HCT116 (cell line): ENCODE results near the gene PCDH9. TPM values are rescaled to one million over a fixed set of nuclear protein-coding genes. Genes with fewer than 3 reads are reported as not detected.

Source experiments
- ATAC-seq: fragments of 200-7000 bp; cut with Tn5 transposase; 2 replicates; pipeline ENCODE4 v1.9.1; 2020; ENCODE audit warnings: mild to moderate bottlenecking, moderate library complexity
- BruUV-seq: library from RNA; stranded (reverse); fragments of 400-500 nt; replicated peaks from 2 replicates; lab custom pipeline; 2021; lab: Mats Ljungman, UMichigan
- CTCF ChIA-PET: fragments of 300-600 bp; sonication (Branson Sonifier 250); formaldehyde crosslinking; loops from one replicate; lab custom pipeline; 2021; ENCODE audit warnings: antibody characterized with exemption; lab: Charles Lee
- POLR2A ChIA-PET: fragments of 300-600, 350-600 bp; sonication (Branson Sonifier 250); formaldehyde crosslinking; loops from one replicate; lab custom pipeline; 2021; ENCODE audit warnings: antibody characterized with exemption; lab: Charles Lee
- RAD21 ChIA-PET, 2 experiments: fragments of 300-600 bp; sonication (Branson Sonifier 250); formaldehyde crosslinking; loops; one replicate each; lab custom pipeline; 2023; ENCODE audit warnings: low total read pairs in 2 of 2; ENCODE audit not compliant: uncharacterized antibody in 2 of 2, unreplicated experiment in 2 of 2, low non-redundant PET in 1 of 2; lab: Charles Lee
- DNase-seq: peaks from one replicate; pipeline ENCODE4 v3.0.0-alpha.2; 2010; ENCODE audit warnings: low read depth, low spot score
- H2AFZ ChIP-seq: fragments of 200-600 bp; shearing (Covaris generic), sonication (generic); 2 replicates; pipeline ENCODE4 v1.6.1; 2017; ENCODE audit warnings: low read depth, mixed run types, mixed read lengths, antibody characterized with exemption, low read length; ENCODE audit not compliant: poor library complexity, severe bottlenecking
- H3K27ac ChIP-seq: 2 replicates; pipeline ENCODE4 v1.5.1; 2012; ENCODE audit warnings: low read depth, low read length
- H3K27me3 ChIP-seq: fragments of 200-600 bp; sonication (generic); 2 replicates; pipeline ENCODE4 v1.6.1; 2016; ENCODE audit warnings: mixed run types, low read length, mixed read lengths; ENCODE audit not compliant: insufficient read depth
- H3K36me3 ChIP-seq, 2 experiments: fragments of 200-500 bp in 1 of 2; fragments of 200-600 bp in 1 of 2; sonication (Bioruptor generic) in 1 of 2; sonication (generic) in 1 of 2; 2 replicates each; pipeline versions ENCODE4 v1.5.1 to v1.6.1; 2014 to 2016; ENCODE audit warnings: low read length in 2 of 2, inconsistent platforms in 1 of 2, mixed read lengths in 1 of 2, mixed run types in 1 of 2; ENCODE audit not compliant: insufficient read depth in 2 of 2, control insufficient read depth in 1 of 2
- H3K4me1 ChIP-seq, 2 experiments: fragments of 200-600 bp in 1 of 2; sonication (generic) in 1 of 2; 2 replicates each; pipeline versions ENCODE4 v1.5.1 to v1.6.1; 2012 to 2017; ENCODE audit warnings: low read length in 2 of 2, inconsistent platforms in 1 of 2, mild to moderate bottlenecking in 1 of 2, mixed read lengths in 1 of 2, mixed run types in 1 of 2, moderate library complexity in 1 of 2; ENCODE audit not compliant: insufficient read depth in 2 of 2, control insufficient read depth in 1 of 2
- H3K4me2 ChIP-seq: fragments of 200-600 bp; sonication (generic); 2 replicates; pipeline ENCODE4 v1.6.1; 2017; ENCODE audit warnings: mixed run types, low read length, mixed read lengths
- H3K4me3 ChIP-seq, 2 experiments: fragments of 200-600 bp in 1 of 2; sonication (generic) in 1 of 2; replicated peaks in 1 of 2; 2 replicates each; pipeline ENCODE4 v1.5.1; 2011 to 2016; ENCODE audit warnings: low read length in 2 of 2, control low read depth in 1 of 2, low read depth in 1 of 2, mild to moderate bottlenecking in 1 of 2, mixed read lengths in 1 of 2, mixed run types in 1 of 2
- H3K79me2 ChIP-seq: fragments of 200-600 bp; sonication (generic); 2 replicates; pipeline ENCODE4 v1.6.1; 2017; ENCODE audit warnings: mild to moderate bottlenecking, mixed run types, low read length, moderate library complexity, mixed read lengths; ENCODE audit not compliant: insufficient read depth
- H3K9ac ChIP-seq: fragments of 200-600 bp; sonication (generic); 2 replicates; pipeline ENCODE4 v1.6.1; 2016; ENCODE audit warnings: low read length, mixed read lengths
- H3K9me2 ChIP-seq: fragments of 200-600 bp; sonication (generic), shearing (Covaris generic); 2 replicates; pipeline ENCODE4 v1.6.1; 2017; ENCODE audit warnings: mixed run types, mild to moderate bottlenecking, moderate library complexity; ENCODE audit not compliant: insufficient read depth
- H3K9me3 ChIP-seq, 2 experiments: fragments of 200-500 bp in 1 of 2; fragments of 200-600 bp in 1 of 2; sonication (Bioruptor generic) in 1 of 2; sonication (generic) in 1 of 2; 2 replicates each; pipeline ENCODE4 v1.6.1; 2014 to 2017; ENCODE audit warnings: low read length in 2 of 2, mixed read lengths in 2 of 2, inconsistent platforms in 1 of 2, low read depth in 1 of 2, mild to moderate bottlenecking in 1 of 2, mixed run types in 1 of 2, moderate library complexity in 1 of 2; ENCODE audit not compliant: control insufficient read depth in 1 of 2, insufficient read depth in 1 of 2
- H4K20me1 ChIP-seq: fragments of 200-600 bp; sonication (generic), shearing (Covaris generic); 2 replicates; pipeline ENCODE4 v1.6.1; 2017; ENCODE audit warnings: mixed run types, mild to moderate bottlenecking, moderate library complexity; ENCODE audit not compliant: insufficient read depth
- ATF3 ChIP-seq: IDR thresholded peaks from 2 replicates; pipeline ENCODE4 v1.6.1; 2012
- CEBPB ChIP-seq: IDR thresholded peaks from 2 replicates; pipeline ENCODE4 v1.6.1; 2012; ENCODE audit warnings: low read depth
- CTCF ChIP-seq, 3 experiments: fragments of 200-600 bp in 1 of 3; sonication (generic) in 1 of 3; IDR thresholded peaks in 2 of 3; conservative IDR thresholded peaks in 1 of 3; 2 replicates each; pipeline ENCODE4 v1.5.1; 2012 to 2017; ENCODE audit warnings: low read depth in 2 of 3, low read length in 2 of 3, antibody characterized with exemption in 1 of 3, borderline replicate concordance in 1 of 3, control low read depth in 1 of 3, mild to moderate bottlenecking in 1 of 3, mixed read lengths in 1 of 3, mixed run types in 1 of 3, moderate library complexity in 1 of 3; ENCODE audit not compliant: insufficient read depth in 1 of 3
- ELF1 ChIP-seq: IDR thresholded peaks from 2 replicates; pipeline ENCODE4 v1.6.1; 2012; ENCODE audit warnings: low read depth, borderline replicate concordance
- JUND ChIP-seq: IDR thresholded peaks from 2 replicates; pipeline ENCODE4 v1.6.1; 2012
- MAX ChIP-seq: IDR thresholded peaks from 2 replicates; pipeline ENCODE4 v1.6.1; 2012
- REST ChIP-seq: IDR thresholded peaks from 2 replicates; pipeline ENCODE4 v1.6.1; 2012; ENCODE audit warnings: low read depth
- SRF ChIP-seq: IDR thresholded peaks from 2 replicates; pipeline ENCODE4 v1.6.1; 2012; ENCODE audit warnings: low read depth
- TCF7L2 ChIP-seq: IDR thresholded peaks from 2 replicates; pipeline ENCODE4 v1.7.0; 2011; ENCODE audit warnings: borderline replicate concordance, inconsistent platforms; ENCODE audit not compliant: insufficient read depth, insufficient read length; ENCODE audit errors: extremely low read depth
- ZBTB33 ChIP-seq: IDR thresholded peaks from 2 replicates; pipeline ENCODE4 v1.6.1; 2011; ENCODE audit warnings: mild to moderate bottlenecking, low read length, moderate library complexity; ENCODE audit not compliant: insufficient replicate concordance; ENCODE audit errors: extremely low read depth
- ZNF274 ChIP-seq: fragments of 200-500 bp; sonication (Bioruptor generic); IDR thresholded peaks from 2 replicates; pipeline ENCODE4 v1.6.1; 2014; ENCODE audit warnings: mild to moderate bottlenecking, low read depth, low read length, inconsistent platforms
- intact Hi-C: fragments of 100-400 bp; cut with micrococcal nuclease; formaldehyde crosslinking; loops from 2 replicates; pipeline ENCODE4 v1.10.0; 2022
- total RNA-seq: library from RNA; stranded (reverse); gene quantifications from one replicate; pipeline ENCODE4 v1.2.1, GENCODE V29; 2021; ENCODE audit not compliant: unreplicated experiment

PCDH9 gene
- total RNA-seq, 1 experiment from 2014 or later: 0.02 TPM

- intact Hi-C loops: no loop called here
- BruUV-seq: no TSS peak
- Histone ChIP-seq H3K36me3 (no peaks in the 10 kb centered on the region), H3K9ac (no peak overlapping the region), H2AFZ (no peak overlapping the region), H4K20me1 (no peaks in the 10 kb centered on the region), H3K79me2 (no peaks in the 10 kb centered on the region), H3K9me2 (no peaks in the 10 kb centered on the region), H3K27ac (no peak overlapping the region), H3K27me3 (no peaks in the 10 kb centered on the region), H3K4me2 (no peak overlapping the region), H3K4me1 (no peaks in the 10 kb centered on the region), H3K4me3 (no peak overlapping the region), H3K9me3 (no peaks in the 10 kb centered on the region)
- ChIA-PET POLR2A (no interaction called here), CTCF (no interaction called here), RAD21 (no interaction called here)
- DNase-seq (no peak), ATAC-seq (no peak)
- TF ChIP-seq CTCF (IDR thresholded peaks at IDR 0.05 in 2 of 3, conservative IDR thresholded peaks at IDR 0.05 in 1 of 3; ENCODE audit: borderline replicate concordance in 1 of 3, insufficient read depth in 1 of 3, low read depth in 2 of 3, low read length in 2 of 3) (no peak), CEBPB (no peak), SRF (no peak), ATF3 (no peak)
These were observed 454.9 kb downstream of the PCDH9 start for GRCh38 chr13:66775196-66775595.

- Histone ChIP-seq H3K79me2 (no peaks in the 10 kb centered on the region), H3K9me3 (no peaks in the 10 kb centered on the region), H3K36me3 (no peaks in the 10 kb centered on the region), H2AFZ (no peak overlapping the region), H3K9me2 (no peaks in the 10 kb centered on the region), H3K9ac (no peak overlapping the region), H3K4me3 (no peak overlapping the region), H3K4me1 (no peaks in the 10 kb centered on the region), H3K27me3 (no peaks in the 10 kb centered on the region), H4K20me1 (no peaks in the 10 kb centered on the region), H3K4me2 (no peak overlapping the region), H3K27ac (no peak overlapping the region)
- ATAC-seq (no peak), DNase-seq (no peak)
- no TSS peak for BruUV-seq
- POLR2A ChIA-PET: no interaction called here
- RAD21 ChIA-PET: no interaction called here
- intact Hi-C loops: no loop called here
- CTCF ChIA-PET: no interaction called here
- TF ChIP-seq REST (no peak), ATF3 (no peak), MAX (no peak), CEBPB (no peak), ELF1 (no peak), JUND (no peak), ZBTB33 (no peak), TCF7L2 (no peak), ZNF274 (no peak)
These were observed 456.1 kb downstream of the PCDH9 start for GRCh38 chr13:66774046-66774445.
